DOHH2 (cell line): ENCODE results near the gene CNEP1R1.

Experiments used
- H3F3A ChIP-seq: fragments of 200-600 bp; sonication (generic), shearing (Covaris generic); 2 replicates; pipeline ENCODE4 v1.6.0; 2016; ENCODE audit warnings: antibody characterized with exemption, mild to moderate bottlenecking; ENCODE audit not compliant: control insufficient read depth, insufficient read depth
- H3K27ac ChIP-seq: fragments of 200-600 bp; sonication (generic); 2 replicates; pipeline ENCODE4 v1.5.1; 2014; ENCODE audit warnings: low read depth, mild to moderate bottlenecking, low read length, moderate library complexity
- H3K27me3 ChIP-seq: fragments of 200-600 bp; sonication (generic); 2 replicates; pipeline ENCODE4 v1.6.1; 2014; ENCODE audit warnings: mild to moderate bottlenecking, low read length, mixed read lengths; ENCODE audit not compliant: control insufficient read depth
- H3K36me3 ChIP-seq: fragments of 200-600 bp; sonication (generic); 2 replicates; pipeline ENCODE4 v1.6.1; 2014; ENCODE audit warnings: mild to moderate bottlenecking, low read length, moderate library complexity, mixed read lengths; ENCODE audit not compliant: control insufficient read depth
- H3K4me1 ChIP-seq: fragments of 200-600 bp; sonication (generic); 2 replicates; pipeline ENCODE4 v1.6.1; 2014; ENCODE audit warnings: mild to moderate bottlenecking, low read length, mixed read lengths; ENCODE audit not compliant: control insufficient read depth
- H3K4me2 ChIP-seq: fragments of 200-600 bp; sonication (generic); 2 replicates; pipeline ENCODE4 v1.6.0; 2014; ENCODE audit warnings: mild to moderate bottlenecking, low read length, moderate library complexity
- H3K4me3 ChIP-seq: fragments of 200-600 bp; sonication (generic); 2 replicates; pipeline ENCODE4 v1.5.1; 2014; ENCODE audit warnings: mild to moderate bottlenecking, low read length, mixed read lengths
- H3K79me2 ChIP-seq: fragments of 200-600 bp; sonication (generic); 2 replicates; pipeline ENCODE4 v1.6.1; 2014; ENCODE audit warnings: mild to moderate bottlenecking, low read length, mixed read lengths; ENCODE audit not compliant: control insufficient read depth
- H3K9me2 ChIP-seq: fragments of 200-600 bp; sonication (generic); replicated peaks from 2 replicates; pipeline ENCODE4 v1.6.1; 2014; ENCODE audit warnings: mild to moderate bottlenecking, low read length, mixed read lengths; ENCODE audit not compliant: control insufficient read depth
- H3K9me3 ChIP-seq: fragments of 200-600 bp; sonication (generic); 2 replicates; pipeline ENCODE4 v1.6.1; 2014; ENCODE audit warnings: antibody characterized with exemption, low read length, mixed read lengths; ENCODE audit not compliant: control insufficient read depth, insufficient read depth
- H4K20me1 ChIP-seq: fragments of 200-600 bp; sonication (generic); 2 replicates; pipeline ENCODE4 v1.6.0; 2014; ENCODE audit warnings: low read depth, mild to moderate bottlenecking, antibody characterized with exemption, low read length, moderate library complexity; ENCODE audit not compliant: control insufficient read depth, insufficient read depth
- EZH2phosphoT487 ChIP-seq: fragments of 200-600 bp; sonication (generic); IDR thresholded peaks from 2 replicates; pipeline ENCODE4 v1.6.1; 2017; ENCODE audit warnings: borderline replicate concordance, mild to moderate bottlenecking, antibody characterized with exemption, low read length, moderate library complexity, mixed read lengths
- TF ChIP-seq, protein P1 (sequence below): fragments of 200-600 bp; sonication (generic); IDR thresholded peaks from one replicate; pipeline ENCODE4 v1.5.1; 2014; ENCODE audit warnings: antibody characterized with exemption, mild to moderate bottlenecking, low read depth, low read length; ENCODE audit not compliant: poor library complexity, severe bottlenecking

The CNEP1R1 gene

DNA sequence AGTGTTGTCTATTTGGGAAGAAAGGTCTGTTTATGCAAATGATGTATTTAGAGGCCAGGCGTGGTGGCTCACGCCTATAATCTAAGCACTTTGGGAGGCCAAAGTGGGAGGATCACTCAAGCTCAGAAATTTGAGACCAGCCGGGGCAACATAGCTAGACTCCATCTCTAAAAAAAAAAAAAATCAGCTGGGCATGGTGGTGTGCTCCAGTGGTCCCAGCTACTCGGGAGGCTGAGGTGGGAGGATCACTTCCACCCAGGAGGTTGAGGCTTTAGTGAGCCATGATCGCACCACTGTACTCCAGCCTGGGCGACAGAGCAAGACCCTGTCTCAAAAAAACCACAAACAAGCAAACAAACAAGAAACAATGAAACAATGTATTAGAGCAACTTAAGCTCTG, 21.8 kb downstream of the CNEP1R1 start:
- Histone ChIP-seq H3K27me3 (peaks cover 15% of the 10 kb centered on the region; the same call in 1 of the 2 replicates), H3K4me2 (no peak overlapping the region), H4K20me1 (no peaks in the 10 kb centered on the region), H3F3A (no peaks in the 10 kb centered on the region), H3K9me2 (no peaks in the 10 kb centered on the region), H3K4me1 (no peaks in the 10 kb centered on the region), H3K36me3 (no peaks in the 10 kb centered on the region), H3K27ac (no peak overlapping the region), H3K4me3 (no peak overlapping the region), H3K9me3 (no peaks in the 10 kb centered on the region), H3K79me2 (no peaks in the 10 kb centered on the region)
- TF ChIP-seq, protein P1, sequence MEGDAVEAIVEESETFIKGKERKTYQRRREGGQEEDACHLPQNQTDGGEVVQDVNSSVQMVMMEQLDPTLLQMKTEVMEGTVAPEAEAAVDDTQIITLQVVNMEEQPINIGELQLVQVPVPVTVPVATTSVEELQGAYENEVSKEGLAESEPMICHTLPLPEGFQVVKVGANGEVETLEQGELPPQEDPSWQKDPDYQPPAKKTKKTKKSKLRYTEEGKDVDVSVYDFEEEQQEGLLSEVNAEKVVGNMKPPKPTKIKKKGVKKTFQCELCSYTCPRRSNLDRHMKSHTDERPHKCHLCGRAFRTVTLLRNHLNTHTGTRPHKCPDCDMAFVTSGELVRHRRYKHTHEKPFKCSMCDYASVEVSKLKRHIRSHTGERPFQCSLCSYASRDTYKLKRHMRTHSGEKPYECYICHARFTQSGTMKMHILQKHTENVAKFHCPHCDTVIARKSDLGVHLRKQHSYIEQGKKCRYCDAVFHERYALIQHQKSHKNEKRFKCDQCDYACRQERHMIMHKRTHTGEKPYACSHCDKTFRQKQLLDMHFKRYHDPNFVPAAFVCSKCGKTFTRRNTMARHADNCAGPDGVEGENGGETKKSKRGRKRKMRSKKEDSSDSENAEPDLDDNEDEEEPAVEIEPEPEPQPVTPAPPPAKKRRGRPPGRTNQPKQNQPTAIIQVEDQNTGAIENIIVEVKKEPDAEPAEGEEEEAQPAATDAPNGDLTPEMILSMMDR = no peak
- no peak for TF ChIP-seq EZH2phosphoT487

DNA sequence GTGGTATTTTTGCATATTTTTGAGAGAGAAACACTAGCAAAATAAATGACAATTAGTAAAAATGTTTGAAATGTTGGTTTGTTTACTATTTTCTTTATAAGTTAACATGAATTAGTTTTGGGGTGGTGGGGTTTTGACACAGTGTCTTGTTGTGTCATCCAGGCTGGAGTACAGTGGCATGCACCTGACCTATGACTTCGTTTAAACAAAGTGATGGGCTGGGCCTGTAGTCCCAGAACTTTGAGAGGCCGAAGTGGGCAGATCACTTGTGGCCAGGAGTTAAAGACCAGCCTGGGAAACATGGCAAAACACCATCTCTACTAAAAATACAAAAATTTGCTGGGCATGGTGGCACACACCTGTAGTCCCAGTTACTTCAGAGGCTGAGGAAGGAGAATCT, 22.8 kb downstream of the CNEP1R1 start:
- no peaks in the 10 kb centered on the region for H3K4me1 ChIP-seq

DNA sequence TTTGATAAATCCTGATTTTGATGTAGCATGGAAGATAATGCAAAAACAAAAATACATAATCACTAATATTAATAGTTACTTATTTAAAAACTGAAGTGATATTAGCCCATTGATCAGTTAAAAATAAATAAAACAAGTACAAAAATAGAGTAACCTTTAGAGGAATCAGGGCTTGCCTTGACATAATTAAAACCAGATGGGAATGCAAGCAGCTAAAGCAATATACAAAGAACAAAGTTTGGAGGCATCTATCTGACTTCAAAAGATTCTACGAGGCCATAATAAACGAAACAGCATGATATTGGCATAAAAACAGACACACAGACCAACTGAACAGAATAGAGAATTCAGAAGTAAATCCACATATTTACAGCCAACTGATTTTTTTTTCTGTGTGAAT, 25.8 kb downstream of the CNEP1R1 start:
- TF ChIP-seq, protein P1 = no peak
- TF ChIP-seq EZH2phosphoT487 = no peak
- Histone ChIP-seq H3K4me2 (no peak overlapping the region), H3K27ac (no peak overlapping the region)

More for the DNA sequence above, 22.8 kb downstream of the CNEP1R1 start:
- no peaks in the 10 kb centered on the region for H3K9me2 ChIP-seq
- H3K9me3 ChIP-seq = no peaks in the 10 kb centered on the region
- no peak for TF ChIP-seq EZH2phosphoT487
- TF ChIP-seq, protein P1 = no peak
- no peak overlapping the region for H3K27ac ChIP-seq
- no peaks in the 10 kb centered on the region for H3F3A ChIP-seq
- no peak overlapping the region for H3K4me3 ChIP-seq
- no peaks in the 10 kb centered on the region for H3K36me3 ChIP-seq
- H3K79me2 ChIP-seq = no peaks in the 10 kb centered on the region
- peaks cover 9% of the 10 kb centered on the region; the same call in 1 of the 2 replicates for H3K27me3 ChIP-seq
- no peaks in the 10 kb centered on the region for H4K20me1 ChIP-seq
- no peak overlapping the region for H3K4me2 ChIP-seq

DNA sequence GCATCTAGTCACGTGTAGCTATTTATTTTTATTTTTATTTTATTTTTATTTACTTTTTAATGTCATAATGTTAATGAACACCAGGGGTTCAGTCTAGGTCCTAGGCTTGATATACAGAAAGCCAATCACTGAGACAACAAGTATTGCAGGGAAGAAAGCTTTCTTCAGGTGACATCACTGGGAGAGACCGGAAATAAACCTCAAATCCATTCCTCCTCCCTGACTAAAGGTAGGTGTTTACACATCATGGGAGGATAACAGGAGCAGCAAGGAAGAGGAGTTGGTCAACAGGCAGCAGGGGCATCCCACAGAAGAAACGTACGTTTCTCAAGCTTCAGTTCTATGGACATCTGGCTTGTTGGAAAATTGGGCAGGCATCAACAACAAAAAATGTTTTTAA, 31.2 kb downstream of the CNEP1R1 start:
- no peaks in the 10 kb centered on the region for H3K9me3 ChIP-seq
- no peak overlapping the region for H3K4me2 ChIP-seq
- no peak for TF ChIP-seq EZH2phosphoT487
- TF ChIP-seq, protein P1 = no peak
- no peaks in the 10 kb centered on the region for H3K79me2 ChIP-seq
- H3K4me3 ChIP-seq = no peak overlapping the region
- H3F3A ChIP-seq = no peaks in the 10 kb centered on the region
- no peak overlapping the region for H3K27ac ChIP-seq
- no peaks in the 10 kb centered on the region for H4K20me1 ChIP-seq
- H3K9me2 ChIP-seq = no peaks in the 10 kb centered on the region
- H3K27me3 ChIP-seq = peaks cover 1% of the 10 kb centered on the region; the same call in 1 of the 2 replicates
- no peaks in the 10 kb centered on the region for H3K36me3 ChIP-seq
- no peaks in the 10 kb centered on the region for H3K4me1 ChIP-seq

More for the DNA sequence above, 25.8 kb downstream of the CNEP1R1 start:
- Histone ChIP-seq H3K36me3 (no peaks in the 10 kb centered on the region), H3K79me2 (no peaks in the 10 kb centered on the region), H4K20me1 (no peaks in the 10 kb centered on the region), H3F3A (no peaks in the 10 kb centered on the region), H3K27me3 (peaks cover 6% of the 10 kb centered on the region; the same call in 1 of the 2 replicates), H3K4me1 (no peaks in the 10 kb centered on the region), H3K4me3 (no peak overlapping the region), H3K9me2 (no peaks in the 10 kb centered on the region), H3K9me3 (no peaks in the 10 kb centered on the region)
